Memory B cell (primary cell): Measurements from ENCODE around the gene USP30.

Source experiments
- ATAC-seq: fragments of 150-1000 bp; cut with Tn5 transposase; 2 replicates; pipeline ENCODE4 v1.10.0; 2021; ENCODE audit warnings: low read depth, mild to moderate bottlenecking, moderate library complexity
- DNase-seq, 2 donors: peaks; one replicate each; pipeline ENCODE4 v3.0.0; 2022; ENCODE audit warnings: low spot score in 2 of 2
- H3K27ac Mint-ChIP-seq: one replicate; pipeline ENCODE4 v1.8.0; 2022; ENCODE audit warnings: mild to moderate bottlenecking, moderate library complexity, mixed read lengths
- H3K27me3 Mint-ChIP-seq: one replicate; pipeline ENCODE4 v1.8.0; 2022; ENCODE audit warnings: mixed read lengths
- H3K36me3 Mint-ChIP-seq: one replicate; pipeline ENCODE4 v1.8.0; 2022; ENCODE audit warnings: mild to moderate bottlenecking, mixed read lengths
- H3K4me1 Mint-ChIP-seq: one replicate; pipeline ENCODE4 v1.8.0; 2022; ENCODE audit warnings: mixed read lengths
- H3K4me3 Mint-ChIP-seq: one replicate; pipeline ENCODE4 v1.8.0; 2022; ENCODE audit warnings: mild to moderate bottlenecking, moderate library complexity, mixed read lengths
- H3K9me3 Mint-ChIP-seq: one replicate; pipeline ENCODE4 v1.8.0; 2022; ENCODE audit warnings: mixed read lengths

USP30 gene

GRCh38 chr12:109097435-109098182, 45.2 kb downstream of the USP30 start, which contains the start of gene UNG:
Gene UNG, plus strand, starts transcription at chr12:109097597. Its CDS starts 83 bp downstream, at chr12:109097680.
- peaks cover 4% of the 10 kb centered on the region for H3K36me3 Mint-ChIP-seq
- peaks cover 2% of the 10 kb centered on the region for H3K27me3 Mint-ChIP-seq
- peak; percentile 86 for ATAC-seq
- no peaks in the 10 kb centered on the region for H3K9me3 Mint-ChIP-seq
- DNase-seq = peak; percentile 92 to 96
- peaks cover 22% of the 10 kb centered on the region for H3K4me1 Mint-ChIP-seq
- peak within 1 kb of the TSS; percentile 77 for H3K4me3 Mint-ChIP-seq
- peak within 1 kb of the TSS; percentile 14 for H3K27ac Mint-ChIP-seq

DNA sequence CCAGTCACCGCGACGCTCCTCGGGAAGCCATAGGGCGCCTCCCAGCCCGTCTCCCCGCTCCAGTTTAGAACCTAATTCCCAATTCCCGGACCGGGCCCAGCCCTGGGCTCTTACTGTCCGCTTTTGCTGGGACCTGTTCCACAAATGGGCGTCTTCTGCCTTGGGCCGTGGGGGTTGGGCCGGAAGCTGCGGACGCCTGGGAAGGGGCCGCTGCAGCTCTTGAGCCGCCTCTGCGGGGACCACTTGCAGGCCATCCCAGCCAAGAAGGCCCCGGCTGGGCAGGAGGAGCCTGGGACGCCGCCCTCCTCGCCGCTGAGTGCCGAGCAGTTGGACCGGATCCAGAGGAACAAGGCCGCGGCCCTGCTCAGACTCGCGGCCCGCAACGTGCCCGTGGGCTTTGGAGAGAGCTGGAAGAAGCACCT, 45.8 kb downstream of the USP30 start:
- H3K4me1 Mint-ChIP-seq = peaks cover 21% of the 10 kb centered on the region
- ATAC-seq = peak; percentile 7
- no peak for DNase-seq
- no peaks in the 10 kb centered on the region for H3K9me3 Mint-ChIP-seq
- H3K36me3 Mint-ChIP-seq = peaks cover 5% of the 10 kb centered on the region
- H3K4me3 Mint-ChIP-seq = peak overlapping the region; percentile 77
- peaks cover 2% of the 10 kb centered on the region for H3K27me3 Mint-ChIP-seq
- peak overlapping the region; percentile 14 for H3K27ac Mint-ChIP-seq

DNA sequence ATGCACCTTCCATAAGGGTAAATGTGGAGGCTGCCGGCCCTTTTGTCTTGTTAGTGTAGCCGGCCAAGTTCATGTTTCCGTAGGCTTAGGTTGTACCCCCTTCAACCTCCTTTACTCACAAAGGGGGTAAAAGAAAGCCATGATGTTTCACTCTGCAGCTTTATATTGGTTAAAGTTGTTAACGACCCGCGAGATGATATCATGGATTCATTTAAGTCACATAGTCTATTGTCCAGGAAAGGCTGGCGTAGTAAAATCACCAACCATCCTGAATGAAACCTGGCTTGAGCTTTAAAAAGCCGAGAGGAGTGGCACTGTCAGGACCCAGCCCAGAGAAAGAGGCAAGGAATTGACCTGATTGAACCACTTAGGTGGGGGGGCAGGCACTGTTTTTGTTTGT, 46.3 kb downstream of the USP30 start:
- Mint-ChIP-seq H3K4me1 (peaks cover 17% of the 10 kb centered on the region), H3K27me3 (peaks cover 2% of the 10 kb centered on the region), H3K27ac (peak overlapping the region; percentile 14), H3K9me3 (no peaks in the 10 kb centered on the region), H3K36me3 (peaks cover 7% of the 10 kb centered on the region), H3K4me3 (peak overlapping the region; percentile 77)
- no peak for DNase-seq
- no peak for ATAC-seq

GRCh38 chr12:109099431-109100020, 47.1 kb downstream of the USP30 start:
- peaks cover 15% of the 10 kb centered on the region for H3K4me1 Mint-ChIP-seq
- H3K27me3 Mint-ChIP-seq = peaks cover 2% of the 10 kb centered on the region
- no peak overlapping the region for H3K4me3 Mint-ChIP-seq
- DNase-seq (no peak), ATAC-seq (no peak)
- H3K27ac Mint-ChIP-seq = no peak overlapping the region
- peaks cover 11% of the 10 kb centered on the region for H3K36me3 Mint-ChIP-seq
- no peaks in the 10 kb centered on the region for H3K9me3 Mint-ChIP-seq

GRCh38 chr12:109100741-109101140, 48.4 kb downstream of the USP30 start:
- ATAC-seq (no peak), DNase-seq (no peak)
- H3K4me1 Mint-ChIP-seq = peaks cover 15% of the 10 kb centered on the region
- H3K27ac Mint-ChIP-seq = no peak overlapping the region
- peaks cover 17% of the 10 kb centered on the region for H3K36me3 Mint-ChIP-seq
- no peaks in the 10 kb centered on the region for H3K9me3 Mint-ChIP-seq
- H3K27me3 Mint-ChIP-seq = peaks cover 2% of the 10 kb centered on the region
- H3K4me3 Mint-ChIP-seq = no peak overlapping the region

- Mint-ChIP-seq H3K4me1 (peaks cover 15% of the 10 kb centered on the region), H3K9me3 (no peaks in the 10 kb centered on the region), H3K27me3 (no peaks in the 10 kb centered on the region), H3K27ac (no peak overlapping the region), H3K36me3 (peaks cover 19% of the 10 kb centered on the region), H3K4me3 (no peak overlapping the region)
- DNase-seq = no peak
- no peak for ATAC-seq
Observed at GRCh38 chr12:109102491-109102890, 50.1 kb downstream of the USP30 start.

- Mint-ChIP-seq H3K9me3 (no peaks in the 10 kb centered on the region), H3K4me3 (no peak overlapping the region), H3K27me3 (no peaks in the 10 kb centered on the region), H3K27ac (no peak overlapping the region), H3K4me1 (peaks cover 5% of the 10 kb centered on the region), H3K36me3 (peaks cover 19% of the 10 kb centered on the region)
- DNase-seq = no peak
- ATAC-seq = no peak
Observed at GRCh38 chr12:109105176-109105575, 52.8 kb downstream of the USP30 start.

DNA sequence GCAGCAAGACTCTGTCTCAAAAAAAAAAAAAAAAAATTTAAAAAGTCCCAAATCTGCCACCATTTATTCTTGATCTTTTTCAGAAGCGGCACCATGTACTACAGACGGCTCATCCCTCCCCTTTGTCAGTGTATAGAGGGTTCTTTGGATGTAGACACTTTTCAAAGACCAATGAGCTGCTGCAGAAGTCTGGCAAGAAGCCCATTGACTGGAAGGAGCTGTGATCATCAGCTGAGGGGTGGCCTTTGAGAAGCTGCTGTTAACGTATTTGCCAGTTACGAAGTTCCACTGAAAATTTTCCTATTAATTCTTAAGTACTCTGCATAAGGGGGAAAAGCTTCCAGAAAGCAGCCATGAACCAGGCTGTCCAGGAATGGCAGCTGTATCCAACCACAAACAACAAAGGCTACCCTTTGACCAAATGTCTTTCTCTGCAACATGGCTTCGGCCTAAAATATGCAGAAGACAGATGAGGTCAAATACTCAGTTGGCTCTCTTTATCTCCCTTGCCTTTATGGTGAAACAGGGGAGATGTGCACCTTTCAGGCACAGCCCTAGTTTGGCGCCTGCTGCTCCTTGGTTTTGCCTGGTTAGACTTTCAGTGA, 57.5 kb downstream of the USP30 start:
- H3K9me3 Mint-ChIP-seq = no peaks in the 10 kb centered on the region
- no peak for ATAC-seq
- H3K27ac Mint-ChIP-seq = no peak overlapping the region
- peaks cover 8% of the 10 kb centered on the region for H3K36me3 Mint-ChIP-seq
- no peaks in the 10 kb centered on the region for H3K27me3 Mint-ChIP-seq
- peaks cover 3% of the 10 kb centered on the region for H3K4me1 Mint-ChIP-seq
- DNase-seq = no peak
- no peak overlapping the region for H3K4me3 Mint-ChIP-seq

- Mint-ChIP-seq H3K9me3 (no peaks in the 10 kb centered on the region), H3K36me3 (no peaks in the 10 kb centered on the region), H3K27me3 (no peaks in the 10 kb centered on the region), H3K4me3 (peak overlapping the region; percentile 81), H3K4me1 (peaks cover 5% of the 10 kb centered on the region), H3K27ac (no peak overlapping the region)
- peak; percentile 83 for ATAC-seq
- peak in 1 of 2 donors; percentile 5 for DNase-seq
Observed at GRCh38 chr12:109110988-109111495, 58.7 kb downstream of the USP30 start.

DNA sequence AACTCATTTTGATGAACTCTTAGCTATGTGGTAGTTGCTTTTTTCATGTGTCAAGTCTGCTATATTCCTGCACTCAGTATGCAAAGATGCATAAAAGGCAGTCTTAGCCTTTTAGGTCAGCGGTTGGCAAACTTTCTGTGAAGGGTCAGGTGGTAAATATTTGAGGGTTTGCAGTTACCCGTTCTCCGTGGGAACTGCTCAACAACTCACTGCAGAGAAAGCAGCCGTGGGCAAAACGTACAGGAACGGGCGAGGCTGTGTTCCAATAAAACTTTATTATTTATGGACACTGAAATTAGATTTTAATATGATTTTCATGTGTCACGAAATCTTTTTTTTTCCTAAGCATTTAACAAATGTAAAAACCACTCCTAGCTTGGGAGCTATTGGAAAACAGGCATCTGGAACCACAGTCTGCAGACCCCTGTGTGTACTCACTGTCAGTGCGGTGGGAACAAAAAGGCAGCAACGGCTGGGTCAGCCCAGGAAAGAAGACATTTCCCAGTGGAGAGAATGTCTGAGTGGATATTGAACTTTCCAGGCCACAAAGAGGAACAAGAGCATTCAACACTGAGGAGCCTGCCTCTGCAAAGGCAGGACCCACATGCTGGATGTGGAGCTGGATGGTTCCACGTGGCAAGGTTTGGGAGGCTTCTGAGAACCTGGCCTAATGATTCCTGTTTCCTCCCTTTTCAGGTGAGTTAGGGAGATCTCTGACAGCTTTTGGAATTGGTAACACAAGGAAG, 60.5 kb downstream of the USP30 start:
- Mint-ChIP-seq H3K9me3 (no peaks in the 10 kb centered on the region), H3K4me3 (no peak overlapping the region), H3K36me3 (no peaks in the 10 kb centered on the region), H3K27me3 (no peaks in the 10 kb centered on the region), H3K4me1 (peaks cover 5% of the 10 kb centered on the region), H3K27ac (no peak overlapping the region)
- DNase-seq = no peak
- no peak for ATAC-seq

DNA sequence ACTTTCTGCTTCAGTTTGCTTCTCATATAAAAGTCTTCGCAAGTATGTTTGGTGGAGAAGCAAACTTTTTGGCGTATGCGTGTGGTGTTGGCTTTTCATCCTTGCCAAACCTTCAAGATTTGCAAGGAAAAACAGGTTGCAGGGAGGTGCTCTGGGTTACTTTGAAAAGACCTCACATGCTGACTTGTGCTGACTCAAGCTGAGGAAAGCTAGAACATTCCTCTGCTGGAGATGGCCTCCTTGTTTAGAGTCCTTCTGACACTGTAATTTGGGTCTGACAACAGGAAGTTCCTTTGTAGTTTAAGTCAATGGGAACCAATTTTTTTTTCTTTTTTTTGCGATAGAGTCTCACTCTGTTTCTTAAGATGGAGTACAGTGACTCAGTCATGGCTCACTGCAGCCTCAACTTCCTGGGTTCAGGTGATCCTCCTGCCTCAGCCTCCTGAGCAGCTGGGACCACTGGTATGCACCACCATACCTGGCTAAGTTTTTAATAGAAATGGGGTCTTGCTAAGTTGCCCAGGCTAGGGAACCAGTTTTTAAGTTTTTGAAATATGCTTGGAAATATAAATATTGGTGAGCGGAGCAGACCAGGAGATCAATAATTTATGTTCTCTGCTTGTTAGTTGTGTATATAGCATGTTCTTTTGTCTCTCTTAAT, 61.4 kb downstream of the USP30 start:
- Mint-ChIP-seq H3K4me3 (no peak overlapping the region), H3K27me3 (no peaks in the 10 kb centered on the region), H3K36me3 (no peaks in the 10 kb centered on the region), H3K4me1 (peaks cover 5% of the 10 kb centered on the region), H3K27ac (no peak overlapping the region), H3K9me3 (no peaks in the 10 kb centered on the region)
- DNase-seq (no peak), ATAC-seq (no peak)

GRCh38 chr12:109114644-109115043, 62.3 kb downstream of the USP30 start:
- Mint-ChIP-seq H3K36me3 (no peaks in the 10 kb centered on the region), H3K27ac (no peak overlapping the region), H3K9me3 (no peaks in the 10 kb centered on the region), H3K4me3 (no peak overlapping the region), H3K4me1 (peaks cover 5% of the 10 kb centered on the region), H3K27me3 (no peaks in the 10 kb centered on the region)
- DNase-seq (no peak), ATAC-seq (no peak)

- no peaks in the 10 kb centered on the region for H3K9me3 Mint-ChIP-seq
- peaks cover 1% of the 10 kb centered on the region for H3K27me3 Mint-ChIP-seq
- H3K4me3 Mint-ChIP-seq = no peak overlapping the region
- H3K36me3 Mint-ChIP-seq = no peaks in the 10 kb centered on the region
- ATAC-seq (no peak), DNase-seq (no peak)
- H3K4me1 Mint-ChIP-seq = peaks cover 5% of the 10 kb centered on the region
- H3K27ac Mint-ChIP-seq = no peak overlapping the region
Observed at GRCh38 chr12:109115404-109115757, 63.0 kb downstream of the USP30 start.
